GM12878 (cell line): ENCODE measurements around the gene DNAH5. TPM values are rescaled to one million over a fixed set of nuclear protein-coding genes. Genes with fewer than 3 reads are reported as not detected.

Source experiments
- ATAC-seq: fragments of 200-7000 bp; cut with Tn5 transposase; 3 replicates; pipeline ENCODE4 v1.9.1; 2020; ENCODE audit warnings: mild to moderate bottlenecking, moderate library complexity
- BruUV-seq: library from RNA; stranded (reverse); fragments of 400-500 nt; replicated peaks from 2 replicates; lab custom pipeline; 2021; lab: Mats Ljungman, UMichigan
- CTCF ChIA-PET: fragments of 300-600 bp; sonication (Branson Sonifier 250); formaldehyde crosslinking; extraction: SDS; loops from one replicate; lab custom pipeline; 2021; ENCODE audit warnings: inconsistent platforms; lab: Yijun Ruan, JAX
- POLR2A ChIA-PET: fragments of 350-600 bp; formaldehyde crosslinking; extraction: SDS; loops from one replicate; lab custom pipeline; 2021; ENCODE audit warnings: inconsistent platforms; lab: Charles Lee
- RAD21 ChIA-PET: fragments of 300-600 bp; sonication (Branson Sonifier 250); formaldehyde crosslinking; loops from one replicate; lab custom pipeline; 2023; ENCODE audit warnings: antibody characterized with exemption; ENCODE audit not compliant: unreplicated experiment; lab: Charles Lee
- SMC1A ChIA-PET: fragments of 300-600 bp; sonication (Branson Sonifier 250); formaldehyde crosslinking; loops from one replicate; lab custom pipeline; 2023; ENCODE audit not compliant: unreplicated experiment, uncharacterized antibody; lab: Charles Lee
- DNase-seq: peaks from one replicate; pipeline ENCODE4 v3.0.0-alpha.2; 2011; ENCODE audit warnings: low read depth, low spot score
- FAIRE-seq: peaks from 3 replicates; lab custom pipeline; 2011; peaks lifted over from hg19 to GRCh38; lab: Jason Lieb, UNC
- H2AFZ ChIP-seq: 2 replicates; pipeline ENCODE4 v1.6.0; 2011; ENCODE audit warnings: low read depth, low read length, control low read depth; ENCODE audit not compliant: control insufficient read depth
- H3K27ac ChIP-seq: 2 replicates; pipeline ENCODE4 v1.5.1; 2011; ENCODE audit warnings: control low read depth; ENCODE audit not compliant: control insufficient read depth, insufficient read depth
- H3K27me3 ChIP-seq, 2 experiments: replicated peaks in 1 of 2; 2 replicates each; pipeline versions ENCODE4 v1.6.0 to v1.6.1; 2011; ENCODE audit warnings: low read length in 1 of 2; ENCODE audit not compliant: control insufficient read depth in 2 of 2, insufficient read depth in 2 of 2
- H3K36me3 ChIP-seq, 2 experiments: 2 replicates each; pipeline ENCODE4 v1.5.1; 2011; ENCODE audit warnings: low read length in 1 of 2; ENCODE audit not compliant: control insufficient read depth in 2 of 2, insufficient read depth in 2 of 2
- H3K4me1 ChIP-seq: 2 replicates; pipeline ENCODE4 v1.6.1; 2011; ENCODE audit warnings: mild to moderate bottlenecking, low read length, moderate library complexity, mixed read lengths; ENCODE audit not compliant: control insufficient read depth, insufficient read depth
- H3K4me2 ChIP-seq: 2 replicates; pipeline ENCODE4 v1.6.0; 2011; ENCODE audit warnings: control low read depth; ENCODE audit not compliant: control insufficient read depth, insufficient read depth
- H3K4me3 ChIP-seq: fragments of 200-600 bp; sonication (generic); 2 replicates; pipeline ENCODE4 v1.5.1; 2016
- H3K79me2 ChIP-seq: 2 replicates; pipeline ENCODE4 v1.6.0; 2011; ENCODE audit warnings: low read length; ENCODE audit not compliant: control insufficient read depth, insufficient read depth
- H3K9ac ChIP-seq: 2 replicates; pipeline ENCODE4 v1.8.0; 2011; ENCODE audit warnings: low read length, control low read depth, mixed read lengths; ENCODE audit not compliant: control insufficient read depth, insufficient read depth
- H3K9me3 ChIP-seq: replicated peaks from 3 replicates; pipeline ENCODE4 v1.5.1; 2011; ENCODE audit warnings: mild to moderate bottlenecking, low read length; ENCODE audit not compliant: control insufficient read depth, insufficient read depth
- H4K20me1 ChIP-seq: 2 replicates; pipeline ENCODE4 v1.6.0; 2011; ENCODE audit not compliant: control insufficient read depth, insufficient read depth
- CREB1 ChIP-seq: IDR thresholded peaks from 2 replicates; pipeline ENCODE4 v1.6.1; 2012; ENCODE audit warnings: low read depth, mild to moderate bottlenecking, inconsistent platforms
- EP300 ChIP-seq, 2 experiments: fragments of 150-350 bp in 1 of 2; IDR thresholded peaks; 2 replicates each; pipeline ENCODE4 v1.6.1; 2011 to 2012; ENCODE audit warnings: low read depth in 2 of 2, low read length in 2 of 2, borderline replicate concordance in 1 of 2, improper control_type of control experiment in 1 of 2, inconsistent platforms in 1 of 2; ENCODE audit not compliant: control insufficient read depth in 1 of 2
- HDAC2 ChIP-seq: fragments of 200-600 bp; sonication (generic); IDR thresholded peaks from 2 replicates; pipeline ENCODE4 v1.6.1; 2017
- MXI1 ChIP-seq: fragments of 150-350 bp; IDR thresholded peaks from 2 replicates; pipeline ENCODE4 v1.6.1; 2011; ENCODE audit warnings: low read depth, mild to moderate bottlenecking, inconsistent platforms, low read length, improper control_type of control experiment
- MYC ChIP-seq: IDR thresholded peaks from 2 replicates; pipeline ENCODE4 v1.6.1; 2011; ENCODE audit warnings: mild to moderate bottlenecking, low read length, moderate library complexity, inconsistent platforms; ENCODE audit not compliant: insufficient read depth, insufficient replicate concordance, insufficient read length, severe bottlenecking
- NFIC ChIP-seq: IDR thresholded peaks from 2 replicates; pipeline ENCODE4 v1.6.1; 2012; ENCODE audit warnings: low read depth, mild to moderate bottlenecking, inconsistent platforms, low read length, moderate library complexity
- NFYB ChIP-seq: IDR thresholded peaks from 2 replicates; pipeline ENCODE4 v1.6.1; 2011; ENCODE audit warnings: low read depth, mild to moderate bottlenecking, low read length, improper control_type of control experiment, moderate library complexity; ENCODE audit not compliant: insufficient read depth
- RAD21 ChIP-seq: IDR thresholded peaks from 2 replicates; pipeline ENCODE4 v1.6.1; 2011; ENCODE audit warnings: mild to moderate bottlenecking, low read depth, low read length, moderate library complexity; ENCODE audit not compliant: insufficient read depth
- RB1 ChIP-seq: fragments of 450-650 bp; formaldehyde crosslinking; IDR thresholded peaks from 2 replicates; pipeline ENCODE4 v1.6.1; 2017; ENCODE audit warnings: mild to moderate bottlenecking, borderline replicate concordance
- SRF ChIP-seq, 2 experiments: IDR thresholded peaks; 2 replicates each; pipeline ENCODE4 v1.6.1; 2011; ENCODE audit warnings: low read depth in 2 of 2, low read length in 2 of 2, mild to moderate bottlenecking in 1 of 2, moderate library complexity in 1 of 2
- SUZ12 ChIP-seq: fragments of 200-600 bp; sonication (generic); IDR thresholded peaks from one replicate; pipeline ENCODE4 v1.6.1; 2018; ENCODE audit warnings: antibody characterized with exemption, mild to moderate bottlenecking; ENCODE audit not compliant: unreplicated experiment
- ZNF384 ChIP-seq: IDR thresholded peaks from 2 replicates; pipeline ENCODE4 v1.6.1; 2012; ENCODE audit warnings: low read depth, mild to moderate bottlenecking, low read length, improper control_type of control experiment, borderline replicate concordance
- WGBS: methylation state at CpG from one replicate; pipeline ENCODE4 v1.1.6; 2016; ENCODE audit warnings: low lambda C conversion rate; ENCODE audit not compliant: insufficient replicate concordance, insufficient coverage; ENCODE audit errors: missing lambda C conversion rate; 5-methylcytosine and 5-hydroxymethylcytosine counted together
- in situ Hi-C: fragments of 300-500 bp; cut with MboI; formaldehyde crosslinking; loops from 9 replicates; pipeline ENCODE4 v1.14.3; 2018; ENCODE audit warnings: mixed read lengths
- intact Hi-C: fragments of 100-400 bp; cut with micrococcal nuclease; formaldehyde crosslinking; loops from one replicate; pipeline ENCODE4 v1.14.2; 2022; ENCODE audit not compliant: unreplicated experiment
- polyA plus RNA-seq, 11 experiments: library from polyadenylated mRNA; depleted of rRNA in 4 of 11; unstranded in 6 of 11; stranded (reverse) in 5 of 11; fragments of >200 nt; fragmentation: Nextera tagmentation in 4 of 11; fragmentation: Illumina TruSeq in 1 of 11; extraction: Ambion mirVana in 4 of 11; extraction: Trizol in 1 of 11; gene quantifications; 1 replicate in 1 of 11; 2 replicates in 10 of 11; pipeline versions ENCODE4 v1.2.1 to v1.2.3, GENCODE V29; 2011 to 2016; ENCODE audit warnings: inconsistent platforms in 2 of 11, missing spikeins in 2 of 11, low read depth in 1 of 11
- total RNA-seq, 4 experiments: library from RNA; depleted of rRNA in 3 of 4; stranded (reverse); fragments of >200 nt in 3 of 4; fragmentation: Illumina TruSeq in 1 of 4; extraction: Trizol in 1 of 4; gene quantifications; 2 replicates each; pipeline versions ENCODE4 v1.2.1 to v1.2.3, GENCODE V29; 2013 to 2021
- TF ChIP-seq, protein P1 (sequence below): fragments of 450-650 bp; conservative IDR thresholded peaks from 2 replicates; pipeline ENCODE4 v1.6.1; 2017; ENCODE audit warnings: mild to moderate bottlenecking, moderate library complexity

DNAH5 gene
- total and polyA plus RNA-seq, 10 of the 15 experiments (the other 5 are each of a cell fraction or from before 2014, with no cell fraction given), result under 0.01 to 0.30 (median 0.07) TPM; not detected in 7

DNA sequence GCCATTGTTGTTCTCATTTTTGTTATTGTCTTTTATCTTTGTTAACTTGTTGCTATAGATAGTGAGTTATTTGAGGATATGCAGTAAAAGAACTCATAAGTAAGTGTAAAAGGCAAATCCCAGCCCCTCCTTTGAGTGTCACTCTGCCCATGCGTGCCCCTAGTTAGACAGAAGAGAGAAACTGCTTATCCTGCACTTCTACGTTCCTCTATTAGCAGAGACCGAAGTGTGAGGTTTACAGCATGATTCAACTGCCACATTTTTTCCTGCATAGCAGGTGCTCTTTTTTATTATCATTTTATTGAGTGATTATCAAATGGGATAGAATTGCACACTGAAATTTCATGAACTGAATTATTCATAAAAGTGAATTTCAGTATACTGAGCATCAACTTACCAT is 12.0 kb upstream of the DNAH5 start:
- no TSS peak for BruUV-seq
- CTCF ChIA-PET, result interaction anchor here (0.7 to 1.3 kb wide), 4 partner anchors 8 to 478 kb away, joined by 3 to 4 read pairs (median 3); no protein-coding TSS in a partner anchor
- RAD21 ChIA-PET, result interaction anchor here (1.9 kb wide), 1 partner anchor 692 kb away, joined by 7 read pairs; no protein-coding TSS in a partner anchor
- no peaks in the 10 kb centered on the region for H3K4me1 ChIP-seq
- H3K36me3 ChIP-seq, result no peaks in the 10 kb centered on the region
- H3K9me3 ChIP-seq, result no peaks in the 10 kb centered on the region
- FAIRE-seq, result no peak
- 48% methylated on average over 3 of the region's 3 CpGs for WGBS
- H3K27me3 ChIP-seq, result no peaks in the 10 kb centered on the region
- POLR2A ChIA-PET, result no interaction called here
- intact Hi-C loops, result no loop called here
- no peak overlapping the region for H3K4me2 ChIP-seq
- in situ Hi-C loops, result no loop called here
- no peak for DNase-seq
- no peak overlapping the region for H3K27ac ChIP-seq
- TF ChIP-seq SRF (IDR thresholded peaks at IDR 0.05; ENCODE audit: low read depth in 2 of 2, low read length in 2 of 2), result no peak
- TF ChIP-seq, protein P1, sequence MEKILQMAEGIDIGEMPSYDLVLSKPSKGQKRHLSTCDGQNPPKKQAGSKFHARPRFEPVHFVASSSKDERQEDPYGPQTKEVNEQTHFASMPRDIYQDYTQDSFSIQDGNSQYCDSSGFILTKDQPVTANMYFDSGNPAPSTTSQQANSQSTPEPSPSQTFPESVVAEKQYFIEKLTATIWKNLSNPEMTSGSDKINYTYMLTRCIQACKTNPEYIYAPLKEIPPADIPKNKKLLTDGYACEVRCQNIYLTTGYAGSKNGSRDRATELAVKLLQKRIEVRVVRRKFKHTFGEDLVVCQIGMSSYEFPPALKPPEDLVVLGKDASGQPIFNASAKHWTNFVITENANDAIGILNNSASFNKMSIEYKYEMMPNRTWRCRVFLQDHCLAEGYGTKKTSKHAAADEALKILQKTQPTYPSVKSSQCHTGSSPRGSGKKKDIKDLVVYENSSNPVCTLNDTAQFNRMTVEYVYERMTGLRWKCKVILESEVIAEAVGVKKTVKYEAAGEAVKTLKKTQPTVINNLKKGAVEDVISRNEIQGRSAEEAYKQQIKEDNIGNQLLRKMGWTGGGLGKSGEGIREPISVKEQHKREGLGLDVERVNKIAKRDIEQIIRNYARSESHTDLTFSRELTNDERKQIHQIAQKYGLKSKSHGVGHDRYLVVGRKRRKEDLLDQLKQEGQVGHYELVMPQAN, result no peak
- TF ChIP-seq RB1, result no peak
- no peak overlapping the region for H3K9ac ChIP-seq
- no peaks in the 10 kb centered on the region for H3K79me2 ChIP-seq
- no peak overlapping the region for H2AFZ ChIP-seq
- SMC1A ChIA-PET, result no interaction called here
- H3K4me3 ChIP-seq, result no peak overlapping the region
- no peak for ATAC-seq
- H4K20me1 ChIP-seq, result no peaks in the 10 kb centered on the region

DNA sequence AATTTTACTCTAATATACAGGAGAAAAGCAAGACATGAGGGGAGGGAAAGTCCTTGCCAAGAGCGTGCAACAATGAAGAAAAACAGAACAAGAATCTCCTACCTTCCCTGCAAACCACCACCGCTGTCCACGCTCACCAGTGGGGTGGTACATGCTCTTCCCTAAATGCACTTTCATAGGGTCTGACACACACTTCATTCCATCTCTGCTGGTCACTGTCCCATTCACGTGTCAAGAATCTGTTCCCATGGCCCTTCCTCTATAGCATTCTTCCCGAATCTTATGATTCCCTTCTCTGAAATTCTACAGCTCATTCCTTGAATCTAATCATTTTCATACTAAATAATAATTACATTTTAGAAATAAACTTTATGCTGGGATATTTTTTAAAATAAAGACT is 11.4 kb upstream of the DNAH5 start:
- SMC1A ChIA-PET, result no interaction called here

More for the DNA sequence above, 11.4 kb upstream of the DNAH5 start:
- Histone ChIP-seq H3K9me3 (no peaks in the 10 kb centered on the region), H3K9ac (no peak overlapping the region), H3K4me1 (no peaks in the 10 kb centered on the region), H3K27ac (no peak overlapping the region), H3K36me3 (no peaks in the 10 kb centered on the region), H3K4me3 (no peak overlapping the region), H4K20me1 (no peaks in the 10 kb centered on the region), H3K4me2 (no peak overlapping the region), H3K79me2 (no peaks in the 10 kb centered on the region), H3K27me3 (no peaks in the 10 kb centered on the region), H2AFZ (no peak overlapping the region)
- intact Hi-C loops (no loop called here), in situ Hi-C loops (no loop called here)
- ChIA-PET RAD21 (no interaction called here), POLR2A (no interaction called here), CTCF (no interaction called here)
- FAIRE-seq (no peak), ATAC-seq (no peak), DNase-seq (no peak)
- WGBS, result 57% methylated on average over 5 of the region's 5 CpGs
- no TSS peak for BruUV-seq
- TF ChIP-seq MYC, result no peak
- TF ChIP-seq CREB1, result no peak
- no peak for TF ChIP-seq HDAC2
- TF ChIP-seq NFIC, result no peak
- no peak for TF ChIP-seq EP300 (IDR thresholded peaks at IDR 0.05; ENCODE audit: borderline replicate concordance in 1 of 2, control insufficient read depth in 1 of 2, low read depth in 2 of 2, low read length in 2 of 2)
- no peak for TF ChIP-seq MXI1
- TF ChIP-seq RAD21, result no peak
- no peak for TF ChIP-seq SUZ12
- TF ChIP-seq ZNF384, result no peak
- no peak for TF ChIP-seq NFYB
